GM12878 (cell line): ENCODE measurements around the gene LRRC4B. TPM values are rescaled to one million over a fixed set of nuclear protein-coding genes. Genes with fewer than 3 reads are reported as not detected.

Source experiments
- ATAC-seq: fragments of 200-7000 bp; cut with Tn5 transposase; 3 replicates; pipeline ENCODE4 v1.9.1; 2020; ENCODE audit warnings: mild to moderate bottlenecking, moderate library complexity
- Bru-seq: library from RNA; stranded (reverse); fragments of 400-500 nt; gene quantifications from one replicate; lab custom pipeline; 2021; lab: Mats Ljungman, UMichigan
- BruChase-seq, 2 experiments: library from RNA; stranded (reverse); fragments of 400-500 nt; gene quantifications; one replicate each; lab custom pipeline; 2021; lab: Mats Ljungman, UMichigan
- BruUV-seq: library from RNA; stranded (reverse); fragments of 400-500 nt; replicated peaks from 2 replicates; lab custom pipeline; 2021; lab: Mats Ljungman, UMichigan
- CTCF ChIA-PET: fragments of 300-600 bp; sonication (Branson Sonifier 250); formaldehyde crosslinking; extraction: SDS; loops from one replicate; lab custom pipeline; 2021; ENCODE audit warnings: inconsistent platforms; lab: Yijun Ruan, JAX
- POLR2A ChIA-PET: fragments of 350-600 bp; formaldehyde crosslinking; extraction: SDS; loops from one replicate; lab custom pipeline; 2021; ENCODE audit warnings: inconsistent platforms; lab: Charles Lee
- RAD21 ChIA-PET: fragments of 300-600 bp; sonication (Branson Sonifier 250); formaldehyde crosslinking; loops from one replicate; lab custom pipeline; 2023; ENCODE audit warnings: antibody characterized with exemption; ENCODE audit not compliant: unreplicated experiment; lab: Charles Lee
- SMC1A ChIA-PET: fragments of 300-600 bp; sonication (Branson Sonifier 250); formaldehyde crosslinking; loops from one replicate; lab custom pipeline; 2023; ENCODE audit not compliant: unreplicated experiment, uncharacterized antibody; lab: Charles Lee
- DNase-seq: peaks from one replicate; pipeline ENCODE4 v3.0.0-alpha.2; 2011; ENCODE audit warnings: low read depth, low spot score
- FAIRE-seq: peaks from 3 replicates; lab custom pipeline; 2011; peaks lifted over from hg19 to GRCh38; lab: Jason Lieb, UNC
- H2AFZ ChIP-seq: 2 replicates; pipeline ENCODE4 v1.6.0; 2011; ENCODE audit warnings: low read depth, low read length, control low read depth; ENCODE audit not compliant: control insufficient read depth
- H3K27ac ChIP-seq: 2 replicates; pipeline ENCODE4 v1.5.1; 2011; ENCODE audit warnings: control low read depth; ENCODE audit not compliant: control insufficient read depth, insufficient read depth
- H3K27me3 ChIP-seq, 2 experiments: replicated peaks in 1 of 2; 2 replicates each; pipeline versions ENCODE4 v1.6.0 to v1.6.1; 2011; ENCODE audit warnings: low read length in 1 of 2; ENCODE audit not compliant: control insufficient read depth in 2 of 2, insufficient read depth in 2 of 2
- H3K36me3 ChIP-seq, 2 experiments: 2 replicates each; pipeline ENCODE4 v1.5.1; 2011; ENCODE audit warnings: low read length in 1 of 2; ENCODE audit not compliant: control insufficient read depth in 2 of 2, insufficient read depth in 2 of 2
- H3K4me1 ChIP-seq: 2 replicates; pipeline ENCODE4 v1.6.1; 2011; ENCODE audit warnings: mild to moderate bottlenecking, low read length, moderate library complexity, mixed read lengths; ENCODE audit not compliant: control insufficient read depth, insufficient read depth
- H3K4me2 ChIP-seq: 2 replicates; pipeline ENCODE4 v1.6.0; 2011; ENCODE audit warnings: control low read depth; ENCODE audit not compliant: control insufficient read depth, insufficient read depth
- H3K4me3 ChIP-seq: fragments of 200-600 bp; sonication (generic); 2 replicates; pipeline ENCODE4 v1.5.1; 2016
- H3K79me2 ChIP-seq: 2 replicates; pipeline ENCODE4 v1.6.0; 2011; ENCODE audit warnings: low read length; ENCODE audit not compliant: control insufficient read depth, insufficient read depth
- H3K9ac ChIP-seq: 2 replicates; pipeline ENCODE4 v1.8.0; 2011; ENCODE audit warnings: low read length, control low read depth, mixed read lengths; ENCODE audit not compliant: control insufficient read depth, insufficient read depth
- H3K9me3 ChIP-seq: replicated peaks from 3 replicates; pipeline ENCODE4 v1.5.1; 2011; ENCODE audit warnings: mild to moderate bottlenecking, low read length; ENCODE audit not compliant: control insufficient read depth, insufficient read depth
- H4K20me1 ChIP-seq: 2 replicates; pipeline ENCODE4 v1.6.0; 2011; ENCODE audit not compliant: control insufficient read depth, insufficient read depth
- ASH2L ChIP-seq: fragments of 300-600, 200-600 bp; sonication (generic); IDR thresholded peaks from 2 replicates; pipeline ENCODE4 v1.6.1; 2017; ENCODE audit warnings: low read depth, mild to moderate bottlenecking, borderline replicate concordance
- MEF2A ChIP-seq: IDR thresholded peaks from 2 replicates; pipeline ENCODE4 v1.6.1; 2011; ENCODE audit warnings: low read depth, mild to moderate bottlenecking, low read length, moderate library complexity; ENCODE audit not compliant: insufficient read depth
- NFYB ChIP-seq: IDR thresholded peaks from 2 replicates; pipeline ENCODE4 v1.6.1; 2011; ENCODE audit warnings: low read depth, mild to moderate bottlenecking, low read length, improper control_type of control experiment, moderate library complexity; ENCODE audit not compliant: insufficient read depth
- SMAD5 ChIP-seq: IDR thresholded peaks from 2 replicates; pipeline ENCODE4 v1.6.1; 2016; ENCODE audit warnings: antibody characterized with exemption, low read depth
- SRF ChIP-seq, 2 experiments: IDR thresholded peaks; 2 replicates each; pipeline ENCODE4 v1.6.1; 2011; ENCODE audit warnings: low read depth in 2 of 2, low read length in 2 of 2, mild to moderate bottlenecking in 1 of 2, moderate library complexity in 1 of 2
- ZZZ3 ChIP-seq: IDR thresholded peaks from 2 replicates; pipeline ENCODE4 v1.6.1; 2011; ENCODE audit warnings: low read depth; ENCODE audit not compliant: control insufficient read depth, insufficient read length
- whole genome bisulfite sequencing: methylation state at CpG from one replicate; pipeline ENCODE4 v1.1.6; 2016; ENCODE audit warnings: low lambda C conversion rate; ENCODE audit not compliant: insufficient replicate concordance, insufficient coverage; ENCODE audit errors: missing lambda C conversion rate; 5-methylcytosine and 5-hydroxymethylcytosine counted together
- in situ Hi-C: fragments of 300-500 bp; cut with MboI; formaldehyde crosslinking; loops from 9 replicates; pipeline ENCODE4 v1.14.3; 2018; ENCODE audit warnings: mixed read lengths
- intact Hi-C: fragments of 100-400 bp; cut with micrococcal nuclease; formaldehyde crosslinking; loops from one replicate; pipeline ENCODE4 v1.14.2; 2022; ENCODE audit not compliant: unreplicated experiment
- long read RNA-seq, 2 experiments: library from polyadenylated mRNA; unstranded; transcript quantifications; one replicate each; pipeline ENCODE4 v2.0.0, GENCODE V29; 2019 to 2020
- polyA minus RNA-seq, 3 experiments: library from RNA; depleted of rRNA, polyadenylated mRNA; stranded (reverse); fragments of >200 nt; gene quantifications; 2 replicates each; pipeline ENCODE4 v1.2.3, GENCODE V29; 2011
- polyA plus RNA-seq, 11 experiments: library from polyadenylated mRNA; depleted of rRNA in 4 of 11; unstranded in 6 of 11; stranded (reverse) in 5 of 11; fragments of >200 nt; fragmentation: Nextera tagmentation in 4 of 11; fragmentation: Illumina TruSeq in 1 of 11; extraction: Ambion mirVana in 4 of 11; extraction: Trizol in 1 of 11; gene quantifications; 1 replicate in 1 of 11; 2 replicates in 10 of 11; pipeline versions ENCODE4 v1.2.1 to v1.2.3, GENCODE V29; 2011 to 2016; ENCODE audit warnings: inconsistent platforms in 2 of 11, missing spikeins in 2 of 11, low read depth in 1 of 11
- total RNA-seq, 4 experiments: library from RNA; depleted of rRNA in 3 of 4; stranded (reverse); fragments of >200 nt in 3 of 4; fragmentation: Illumina TruSeq in 1 of 4; extraction: Trizol in 1 of 4; gene quantifications; 2 replicates each; pipeline versions ENCODE4 v1.2.1 to v1.2.3, GENCODE V29; 2013 to 2021
- TF ChIP-seq, protein P1 (sequence below): fragments of 450-650 bp; IDR thresholded peaks from 2 replicates; pipeline ENCODE4 v1.6.1; 2018; ENCODE audit warnings: borderline replicate concordance, mild to moderate bottlenecking; ENCODE audit not compliant: partially characterized antibody
- TF ChIP-seq, protein P2 (sequence below): fragments of 450-650 bp; formaldehyde crosslinking; IDR thresholded peaks from 2 replicates; pipeline ENCODE4 v1.4.0; 2020; ENCODE audit warnings: mild to moderate bottlenecking, moderate library complexity

Gene LRRC4B, protein sequence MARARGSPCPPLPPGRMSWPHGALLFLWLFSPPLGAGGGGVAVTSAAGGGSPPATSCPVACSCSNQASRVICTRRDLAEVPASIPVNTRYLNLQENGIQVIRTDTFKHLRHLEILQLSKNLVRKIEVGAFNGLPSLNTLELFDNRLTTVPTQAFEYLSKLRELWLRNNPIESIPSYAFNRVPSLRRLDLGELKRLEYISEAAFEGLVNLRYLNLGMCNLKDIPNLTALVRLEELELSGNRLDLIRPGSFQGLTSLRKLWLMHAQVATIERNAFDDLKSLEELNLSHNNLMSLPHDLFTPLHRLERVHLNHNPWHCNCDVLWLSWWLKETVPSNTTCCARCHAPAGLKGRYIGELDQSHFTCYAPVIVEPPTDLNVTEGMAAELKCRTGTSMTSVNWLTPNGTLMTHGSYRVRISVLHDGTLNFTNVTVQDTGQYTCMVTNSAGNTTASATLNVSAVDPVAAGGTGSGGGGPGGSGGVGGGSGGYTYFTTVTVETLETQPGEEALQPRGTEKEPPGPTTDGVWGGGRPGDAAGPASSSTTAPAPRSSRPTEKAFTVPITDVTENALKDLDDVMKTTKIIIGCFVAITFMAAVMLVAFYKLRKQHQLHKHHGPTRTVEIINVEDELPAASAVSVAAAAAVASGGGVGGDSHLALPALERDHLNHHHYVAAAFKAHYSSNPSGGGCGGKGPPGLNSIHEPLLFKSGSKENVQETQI
- total RNA-seq (2013; cell fraction: nucleolus; rRNA removed) = 0.20 and 0.23 TPM in 2 replicates
- total RNA-seq (2014; rRNA removed) = not detected in 2 replicates
- not detected in 2 replicates for total RNA-seq (2014; rRNA removed; fragmentation: Illumina TruSeq; extraction: Trizol)
- not detected in 2 replicates for total RNA-seq (2021)
- polyA plus RNA-seq (2011; ENCODE audit: low read depth) = 0.10 TPM
- polyA plus RNA-seq (2011; rRNA removed) = 0.14 TPM in 1 of 2 replicates, not detected in the other
- polyA plus RNA-seq (2011; cell fraction: cytosol; rRNA removed) = 0.18 and 0.25 TPM in 2 replicates
- 0.23 and 0.31 TPM in 2 replicates for polyA plus RNA-seq (2011; cell fraction: nucleus; rRNA removed)
- polyA plus RNA-seq (2012) = 0.18 and 0.34 TPM in 2 replicates
- not detected in 2 replicates for polyA plus RNA-seq (2014; fragmentation: Illumina TruSeq; extraction: Trizol)
- polyA plus RNA-seq (2014; fragmentation: Nextera tagmentation; extraction: Ambion mirVana) = not detected
- polyA plus RNA-seq (2014; rRNA removed) = not detected in 2 replicates
- polyA plus RNA-seq (2016; fragmentation: Nextera tagmentation; extraction: Ambion mirVana) = not detected
- polyA minus RNA-seq (2011; rRNA and poly(A)+ RNA removed) = 0.21 and 0.37 TPM in 2 replicates
- 1.1 TPM in 1 of 2 replicates, not detected in the other for polyA minus RNA-seq (2011; cell fraction: cytosol; rRNA and poly(A)+ RNA removed)
- polyA minus RNA-seq (2011; cell fraction: nucleus; rRNA and poly(A)+ RNA removed) = not detected in 2 replicates
- percentile 12 among the genes with signal in this experiment for Bru-seq, nascent RNA
- BruChase-seq, experiment 1, labeled RNA remaining after a 6-hour chase = percentile 10 among the genes with signal in this experiment
- percentile 4 among the genes with signal in this experiment for BruChase-seq, experiment 2, labeled RNA remaining after a 2-hour chase
- long read RNA-seq, experiment 1 = 0 reads
- long read RNA-seq, experiment 2 = 0 reads

DNA sequence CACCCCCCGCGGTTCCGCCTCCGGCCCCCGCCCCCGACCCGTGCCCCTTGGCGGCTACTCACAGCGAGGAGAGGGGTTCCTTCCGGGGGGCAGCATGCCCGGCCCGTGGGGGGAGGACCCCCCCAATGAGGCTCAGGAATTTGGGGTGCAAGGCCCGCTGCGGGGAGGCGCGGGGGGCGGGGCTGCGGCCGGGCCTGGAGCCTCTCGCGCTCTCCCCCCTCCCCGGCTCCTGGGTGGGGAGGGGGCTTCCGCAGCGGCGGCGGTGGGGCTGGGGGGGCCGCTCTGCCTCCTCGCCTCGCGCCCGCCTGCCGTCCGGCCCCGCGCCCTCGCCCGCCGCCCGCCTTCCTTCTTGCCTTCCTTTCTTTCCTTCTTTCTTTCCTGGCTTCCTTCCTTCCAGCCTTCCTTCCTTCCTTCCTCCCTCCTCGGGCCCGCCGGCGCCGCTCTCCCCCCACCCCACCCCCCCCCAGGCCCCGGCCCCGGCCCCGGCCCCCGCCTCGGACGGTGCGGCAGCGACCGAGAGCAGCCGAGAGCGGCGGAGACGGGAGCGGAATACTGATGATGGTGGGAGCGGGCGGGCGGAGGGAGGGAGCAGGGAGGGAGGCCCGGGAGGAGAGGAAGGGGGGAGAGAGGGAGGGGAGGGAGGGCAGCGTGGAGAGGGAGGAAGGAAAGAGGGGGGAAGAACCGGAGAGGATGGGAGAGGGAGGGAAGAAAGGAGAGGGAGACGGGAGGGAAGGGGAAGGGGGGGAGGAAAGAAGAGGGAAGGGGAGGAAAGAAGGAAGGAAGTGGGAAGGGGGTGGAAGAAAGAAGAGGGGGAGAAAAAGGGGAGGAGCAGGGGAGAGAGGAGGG is at the start of gene LRRC4B:
TSS of gene LRRC4B (minus strand) at position 554 of the 846 bp plus-strand sequence. CDS start 19,597 bp downstream, outside the sequence.
- ATAC-seq (no peak), DNase-seq (no peak), FAIRE-seq (no peak)
- RAD21 ChIA-PET = no interaction called here
- H3K9me3 ChIP-seq = no peaks in the 10 kb centered on the region
- H3K4me2 ChIP-seq = no peak within 1 kb of the TSS
- peaks cover 7% of the 10 kb centered on the region for H3K4me1 ChIP-seq
- no peaks in the 10 kb centered on the region for H3K36me3 ChIP-seq
- CTCF ChIA-PET = no interaction called here
- in situ Hi-C loops = no loop called here
- intact Hi-C loops = no loop called here
- no peak within 1 kb of the TSS for H3K4me3 ChIP-seq
- SMC1A ChIA-PET = no interaction called here
- 57% methylated on average over 10 of the region's 65 CpGs for WGBS
- no peak within 1 kb of the TSS for H3K9ac ChIP-seq
- no TSS peak for BruUV-seq
- POLR2A ChIA-PET = no interaction called here
- no peaks in the 10 kb centered on the region for H4K20me1 ChIP-seq
- no peak within 1 kb of the TSS for H2AFZ ChIP-seq
- no peaks in the 10 kb centered on the region for H3K79me2 ChIP-seq
- no peak within 1 kb of the TSS for H3K27ac ChIP-seq
- peaks cover 2 to 13% of the 10 kb centered on the region in 2 experiments; a peak in 3 of 4 replicates for H3K27me3 ChIP-seq
- TF ChIP-seq NFYB (no peak), SRF (IDR thresholded peaks at IDR 0.05; ENCODE audit: low read depth in 2 of 2, low read length in 2 of 2) (no peak), MEF2A (no peak), SMAD5 (no peak), ZZZ3 (no peak), ASH2L (no peak)
- TF ChIP-seq, protein P1, sequence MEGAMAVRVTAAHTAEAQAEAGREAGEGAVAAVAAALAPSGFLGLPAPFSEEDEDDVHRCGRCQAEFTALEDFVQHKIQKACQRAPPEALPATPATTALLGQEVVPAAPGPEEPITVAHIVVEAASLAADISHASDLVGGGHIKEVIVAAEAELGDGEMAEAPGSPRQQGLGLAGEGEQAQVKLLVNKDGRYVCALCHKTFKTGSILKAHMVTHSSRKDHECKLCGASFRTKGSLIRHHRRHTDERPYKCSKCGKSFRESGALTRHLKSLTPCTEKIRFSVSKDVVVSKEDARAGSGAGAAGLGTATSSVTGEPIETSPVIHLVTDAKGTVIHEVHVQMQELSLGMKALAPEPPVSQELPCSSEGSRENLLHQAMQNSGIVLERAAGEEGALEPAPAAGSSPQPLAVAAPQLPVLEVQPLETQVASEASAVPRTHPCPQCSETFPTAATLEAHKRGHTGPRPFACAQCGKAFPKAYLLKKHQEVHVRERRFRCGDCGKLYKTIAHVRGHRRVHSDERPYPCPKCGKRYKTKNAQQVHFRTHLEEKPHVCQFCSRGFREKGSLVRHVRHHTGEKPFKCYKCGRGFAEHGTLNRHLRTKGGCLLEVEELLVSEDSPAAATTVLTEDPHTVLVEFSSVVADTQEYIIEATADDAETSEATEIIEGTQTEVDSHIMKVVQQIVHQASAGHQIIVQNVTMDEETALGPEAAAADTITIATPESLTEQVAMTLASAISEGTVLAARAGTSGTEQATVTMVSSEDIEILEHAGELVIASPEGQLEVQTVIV = no peak
- TF ChIP-seq, protein P2, sequence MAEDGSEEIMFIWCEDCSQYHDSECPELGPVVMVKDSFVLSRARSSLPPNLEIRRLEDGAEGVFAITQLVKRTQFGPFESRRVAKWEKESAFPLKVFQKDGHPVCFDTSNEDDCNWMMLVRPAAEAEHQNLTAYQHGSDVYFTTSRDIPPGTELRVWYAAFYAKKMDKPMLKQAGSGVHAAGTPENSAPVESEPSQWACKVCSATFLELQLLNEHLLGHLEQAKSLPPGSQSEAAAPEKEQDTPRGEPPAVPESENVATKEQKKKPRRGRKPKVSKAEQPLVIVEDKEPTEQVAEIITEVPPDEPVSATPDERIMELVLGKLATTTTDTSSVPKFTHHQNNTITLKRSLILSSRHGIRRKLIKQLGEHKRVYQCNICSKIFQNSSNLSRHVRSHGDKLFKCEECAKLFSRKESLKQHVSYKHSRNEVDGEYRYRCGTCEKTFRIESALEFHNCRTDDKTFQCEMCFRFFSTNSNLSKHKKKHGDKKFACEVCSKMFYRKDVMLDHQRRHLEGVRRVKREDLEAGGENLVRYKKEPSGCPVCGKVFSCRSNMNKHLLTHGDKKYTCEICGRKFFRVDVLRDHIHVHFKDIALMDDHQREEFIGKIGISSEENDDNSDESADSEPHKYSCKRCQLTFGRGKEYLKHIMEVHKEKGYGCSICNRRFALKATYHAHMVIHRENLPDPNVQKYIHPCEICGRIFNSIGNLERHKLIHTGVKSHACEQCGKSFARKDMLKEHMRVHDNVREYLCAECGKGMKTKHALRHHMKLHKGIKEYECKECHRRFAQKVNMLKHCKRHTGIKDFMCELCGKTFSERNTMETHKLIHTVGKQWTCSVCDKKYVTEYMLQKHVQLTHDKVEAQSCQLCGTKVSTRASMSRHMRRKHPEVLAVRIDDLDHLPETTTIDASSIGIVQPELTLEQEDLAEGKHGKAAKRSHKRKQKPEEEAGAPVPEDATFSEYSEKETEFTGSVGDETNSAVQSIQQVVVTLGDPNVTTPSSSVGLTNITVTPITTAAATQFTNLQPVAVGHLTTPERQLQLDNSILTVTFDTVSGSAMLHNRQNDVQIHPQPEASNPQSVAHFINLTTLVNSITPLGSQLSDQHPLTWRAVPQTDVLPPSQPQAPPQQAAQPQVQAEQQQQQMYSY (CRISPR knock-in tag) = no peak
